ENCODE data around the gene PLA2G4E.

GRCh38 chr15:42057799-42058646, 37.2 kb upstream of the PLA2G4E start:
- TF ChIP-seq EZH2 (IDR thresholded peaks at IDR 0.05; ENCODE audit: low read depth) (no peak), CTCF (conservative IDR thresholded peaks at IDR 0.05) (no peak)

Data from PC-9 (cell line).